Hepatocyte (in vitro differentiated cells): ENCODE measurements around the gene NOXA1. TPM values are rescaled to one million over a fixed set of nuclear protein-coding genes. Genes with fewer than 3 reads are reported as not detected.
A peak's percentile ranks its signal among the peaks of the same experiment; 100 is the strongest.

Experiments used
- DNase-seq: peaks from one replicate; pipeline ENCODE4 v3.0.0-alpha.2; 2016; ENCODE audit warnings: low spot score
- H2AFZ ChIP-seq: fragments of 200-600 bp; sonication (generic); 2 replicates; pipeline ENCODE4 v1.6.0; 2016; ENCODE audit warnings: antibody characterized with exemption, mild to moderate bottlenecking
- H3K27ac ChIP-seq: fragments of 200-600 bp; sonication (generic); 2 replicates; pipeline ENCODE4 v1.5.1; 2016; ENCODE audit warnings: mild to moderate bottlenecking
- H3K27me3 ChIP-seq: fragments of 200-600 bp; sonication (generic); 2 replicates; pipeline ENCODE4 v1.6.1; 2016
- H3K36me3 ChIP-seq: fragments of 200-600 bp; sonication (generic); replicated peaks from 2 replicates; pipeline ENCODE4 v1.5.1; 2016; ENCODE audit warnings: low read depth; ENCODE audit not compliant: insufficient read depth
- H3K4me1 ChIP-seq: fragments of 200-600 bp; sonication (generic); 2 replicates; pipeline ENCODE4 v1.5.1; 2016; ENCODE audit warnings: mild to moderate bottlenecking, moderate library complexity; ENCODE audit not compliant: insufficient read depth
- H3K4me2 ChIP-seq: fragments of 200-600 bp; sonication (generic); 2 replicates; pipeline ENCODE4 v1.6.0; 2016
- H3K4me3 ChIP-seq: fragments of 200-600 bp; sonication (generic); 2 replicates; pipeline ENCODE4 v1.5.1; 2016; ENCODE audit warnings: mild to moderate bottlenecking
- H3K79me2 ChIP-seq: fragments of 200-600 bp; sonication (generic); 2 replicates; pipeline ENCODE4 v1.6.0; 2017; ENCODE audit warnings: mild to moderate bottlenecking
- H3K9me2 ChIP-seq: fragments of 200-600 bp; sonication (generic); replicated peaks from 2 replicates; pipeline ENCODE4 v1.6.0; 2017; ENCODE audit warnings: mild to moderate bottlenecking; ENCODE audit not compliant: insufficient read depth
- H3K9me3 ChIP-seq: fragments of 200-600 bp; sonication (generic); 2 replicates; pipeline ENCODE4 v1.5.1; 2016; ENCODE audit warnings: low read depth, mild to moderate bottlenecking
- H4K20me1 ChIP-seq: fragments of 200-600 bp; sonication (generic); 2 replicates; pipeline ENCODE4 v1.6.0; 2016; ENCODE audit warnings: mild to moderate bottlenecking; ENCODE audit not compliant: insufficient read depth, poor library complexity, severe bottlenecking
- EZH2 ChIP-seq: fragments of 200-600 bp; sonication (generic); IDR thresholded peaks from 2 replicates; pipeline ENCODE4 v1.6.1; 2016; ENCODE audit warnings: antibody characterized with exemption, mild to moderate bottlenecking, borderline replicate concordance
- EZH2phosphoT487 ChIP-seq: fragments of 200-600 bp; sonication (generic); IDR thresholded peaks from one replicate; pipeline ENCODE4 v1.6.1; 2018; ENCODE audit warnings: antibody characterized with exemption, mild to moderate bottlenecking, low read depth, moderate library complexity; ENCODE audit not compliant: unreplicated experiment, severe bottlenecking
- WGBS: methylation state at CpG from one replicate; pipeline ENCODE4 v1.1.6; 2016; ENCODE audit warnings: low lambda C conversion rate; ENCODE audit errors: missing lambda C conversion rate; 5-methylcytosine and 5-hydroxymethylcytosine counted together
- polyA plus RNA-seq: library from polyadenylated mRNA; unstranded; fragments of >200 nt; fragmentation: Nextera tagmentation; extraction: Ambion mirVana; gene quantifications from 2 replicates; pipeline ENCODE4 v1.2.1, GENCODE V29; 2016
- total RNA-seq: library from RNA; depleted of rRNA; stranded (reverse); fragments of >200 nt; gene quantifications from 2 replicates; pipeline ENCODE4 v1.2.3, GENCODE V29; 2014
- TF ChIP-seq, protein P1 (sequence below): fragments of 200-600 bp; sonication (generic); IDR thresholded peaks from 2 replicates; pipeline ENCODE4 v1.5.1; 2016; ENCODE audit warnings: antibody characterized with exemption, mild to moderate bottlenecking; ENCODE audit not compliant: poor library complexity

Gene NOXA1
- total and polyA plus RNA-seq, 2 experiments from 2014 or later, result 7.2 to 12.5 TPM

DNA sequence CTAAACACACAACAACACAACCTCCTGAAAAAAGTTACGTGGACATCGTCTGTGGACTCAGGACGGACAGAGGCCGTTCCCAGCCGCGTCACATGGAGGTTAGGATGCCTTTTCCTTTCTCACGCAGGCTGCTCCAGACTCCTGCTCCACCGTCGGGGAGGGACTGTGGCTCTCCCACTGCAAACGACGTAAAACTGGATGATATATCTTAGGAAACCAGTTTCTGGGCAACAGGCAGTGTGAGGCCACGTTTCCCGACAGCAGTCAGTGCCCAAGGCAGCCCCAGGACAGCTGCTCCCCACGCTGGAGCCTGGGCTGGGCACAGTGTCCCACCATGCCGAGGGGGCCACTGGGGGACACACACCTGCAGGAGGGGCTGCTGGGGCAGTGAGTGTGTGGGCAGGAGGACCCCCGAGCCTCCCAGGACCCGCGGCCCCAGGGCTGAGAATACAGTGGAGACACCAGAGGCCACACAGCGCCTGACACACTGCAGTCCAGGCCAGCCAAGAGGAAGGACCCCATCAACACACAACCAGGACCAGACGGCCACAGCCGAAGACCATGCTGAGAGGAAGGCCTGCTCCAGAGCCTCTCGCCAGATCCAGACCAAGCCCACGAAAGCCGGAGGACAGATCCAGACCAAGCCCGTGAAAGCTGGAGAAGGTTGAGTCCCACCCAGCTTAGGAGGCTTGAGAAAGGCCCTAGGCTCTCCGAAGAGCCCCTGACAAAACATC lies 26.4 kb upstream of the NOXA1 start:
- no peak for DNase-seq
- Histone ChIP-seq H3K36me3 (no peaks in the 10 kb centered on the region), H3K79me2 (peaks cover 6% of the 10 kb centered on the region), H3K9me2 (no peaks in the 10 kb centered on the region), H3K27me3 (no peaks in the 10 kb centered on the region), H4K20me1 (no peaks in the 10 kb centered on the region), H3K27ac (peak overlapping the region; percentile 37), H2AFZ (no peak overlapping the region), H3K4me3 (no peak overlapping the region), H3K4me1 (no peaks in the 10 kb centered on the region), H3K9me3 (no peaks in the 10 kb centered on the region), H3K4me2 (no peak overlapping the region)
- no peak for TF ChIP-seq EZH2phosphoT487
- no peak for TF ChIP-seq EZH2
- TF ChIP-seq, protein P1, sequence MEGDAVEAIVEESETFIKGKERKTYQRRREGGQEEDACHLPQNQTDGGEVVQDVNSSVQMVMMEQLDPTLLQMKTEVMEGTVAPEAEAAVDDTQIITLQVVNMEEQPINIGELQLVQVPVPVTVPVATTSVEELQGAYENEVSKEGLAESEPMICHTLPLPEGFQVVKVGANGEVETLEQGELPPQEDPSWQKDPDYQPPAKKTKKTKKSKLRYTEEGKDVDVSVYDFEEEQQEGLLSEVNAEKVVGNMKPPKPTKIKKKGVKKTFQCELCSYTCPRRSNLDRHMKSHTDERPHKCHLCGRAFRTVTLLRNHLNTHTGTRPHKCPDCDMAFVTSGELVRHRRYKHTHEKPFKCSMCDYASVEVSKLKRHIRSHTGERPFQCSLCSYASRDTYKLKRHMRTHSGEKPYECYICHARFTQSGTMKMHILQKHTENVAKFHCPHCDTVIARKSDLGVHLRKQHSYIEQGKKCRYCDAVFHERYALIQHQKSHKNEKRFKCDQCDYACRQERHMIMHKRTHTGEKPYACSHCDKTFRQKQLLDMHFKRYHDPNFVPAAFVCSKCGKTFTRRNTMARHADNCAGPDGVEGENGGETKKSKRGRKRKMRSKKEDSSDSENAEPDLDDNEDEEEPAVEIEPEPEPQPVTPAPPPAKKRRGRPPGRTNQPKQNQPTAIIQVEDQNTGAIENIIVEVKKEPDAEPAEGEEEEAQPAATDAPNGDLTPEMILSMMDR, result no peak
- WGBS, result 91% methylated on average over 24 of the region's 26 CpGs

DNA sequence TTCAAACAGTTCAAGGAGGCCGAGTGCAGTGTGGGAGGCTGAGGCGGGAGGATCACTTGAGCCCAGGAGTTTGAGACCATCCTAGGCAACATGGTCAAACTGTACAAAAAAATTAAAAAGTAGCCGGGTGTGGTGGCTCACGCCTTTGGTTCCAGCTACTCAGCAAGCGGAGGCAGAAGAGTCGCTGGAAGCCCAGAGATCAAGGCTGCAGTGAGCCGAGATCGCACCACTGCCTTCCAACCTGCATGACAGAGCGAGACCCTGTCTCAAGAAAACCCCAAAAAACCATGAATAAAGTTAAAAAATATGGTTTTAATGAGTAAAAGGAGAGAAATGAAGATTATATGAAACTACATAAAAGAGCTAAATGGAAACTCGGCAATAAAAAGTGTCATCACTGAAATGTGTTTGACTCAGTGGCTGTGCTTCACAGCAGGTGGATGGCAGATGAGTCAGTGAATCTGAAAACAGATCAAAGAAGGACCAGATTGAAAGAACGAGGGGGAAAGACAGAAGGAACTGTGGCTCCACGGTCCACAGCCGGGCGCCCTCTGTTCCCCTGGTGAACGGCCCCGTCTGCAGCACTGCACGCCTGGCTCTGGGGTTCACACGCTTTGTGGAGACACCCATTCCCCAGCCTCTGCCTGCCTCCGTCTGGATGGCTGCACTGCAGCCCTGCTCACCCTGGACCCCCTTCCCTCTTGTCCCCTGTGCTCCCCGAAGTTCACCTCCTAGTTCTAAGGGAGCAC lies 25.3 kb upstream of the NOXA1 start:
- Histone ChIP-seq H3K4me3 (no peak overlapping the region), H3K9me2 (no peaks in the 10 kb centered on the region), H3K79me2 (peaks cover 6% of the 10 kb centered on the region), H3K36me3 (no peaks in the 10 kb centered on the region), H2AFZ (no peak overlapping the region), H3K27me3 (no peaks in the 10 kb centered on the region), H3K9me3 (no peaks in the 10 kb centered on the region), H3K4me1 (no peaks in the 10 kb centered on the region), H3K4me2 (no peak overlapping the region), H3K27ac (no peak overlapping the region), H4K20me1 (no peaks in the 10 kb centered on the region)
- no peak for DNase-seq
- 94% methylated on average over 20 of the region's 20 CpGs for WGBS
- TF ChIP-seq EZH2phosphoT487 (no peak), EZH2 (no peak)
- TF ChIP-seq, protein P1, result no peak

DNA sequence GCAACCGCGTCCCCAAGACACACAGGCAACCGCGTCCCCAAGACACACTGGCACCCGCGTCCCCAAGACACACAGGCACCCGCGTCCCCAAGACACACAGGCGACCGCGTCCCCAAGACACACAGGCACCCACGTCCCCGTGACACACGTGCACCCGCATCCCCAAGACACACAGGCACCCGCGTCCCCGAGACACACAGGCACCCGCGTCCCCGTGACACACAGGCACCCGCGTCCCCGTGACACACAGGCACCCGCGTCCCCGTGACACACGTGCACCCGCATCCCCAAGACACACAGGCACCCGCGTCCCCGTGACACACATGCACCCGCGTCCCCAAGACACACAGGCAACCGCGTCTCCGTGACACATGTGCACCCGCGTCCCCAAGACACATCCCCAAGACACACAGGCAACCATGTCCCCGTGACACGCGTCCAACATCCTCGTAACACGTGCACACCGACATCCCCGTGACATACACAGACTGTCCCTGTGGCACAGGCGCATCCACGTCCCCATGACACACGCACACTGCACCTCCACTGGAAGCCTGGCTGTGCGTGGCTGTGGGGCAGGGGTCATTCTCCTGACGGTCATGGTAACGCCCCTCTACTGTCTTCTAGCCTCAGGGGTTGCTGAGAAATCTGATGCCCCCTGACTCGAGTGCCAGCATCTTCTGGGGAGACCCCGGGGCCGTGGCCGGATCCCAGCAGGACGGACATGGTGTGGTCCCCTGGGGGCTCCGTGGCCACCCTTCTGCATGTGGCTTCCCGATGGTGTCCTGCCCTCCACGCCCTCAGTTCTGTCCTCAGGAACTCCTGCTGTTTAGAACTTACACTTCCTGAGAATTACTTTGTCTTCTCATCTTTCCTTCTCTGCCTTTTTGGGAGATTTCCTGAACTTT lies 24.4 kb upstream of the NOXA1 start:
- H3K27me3 ChIP-seq, result no peaks in the 10 kb centered on the region
- no peak for TF ChIP-seq EZH2phosphoT487
- TF ChIP-seq, protein P1, result no peak
- no peak for TF ChIP-seq EZH2
- H3K4me2 ChIP-seq, result no peak overlapping the region
- 96% methylated on average over 33 of the region's 60 CpGs for WGBS
- no peak for DNase-seq
- H3K36me3 ChIP-seq, result no peaks in the 10 kb centered on the region
- no peak overlapping the region for H3K4me3 ChIP-seq
- H2AFZ ChIP-seq, result no peak overlapping the region
- no peaks in the 10 kb centered on the region for H3K4me1 ChIP-seq
- H3K79me2 ChIP-seq, result peaks cover 6% of the 10 kb centered on the region
- H4K20me1 ChIP-seq, result no peaks in the 10 kb centered on the region
- H3K9me3 ChIP-seq, result no peaks in the 10 kb centered on the region
- no peaks in the 10 kb centered on the region for H3K9me2 ChIP-seq
- peak overlapping the region; percentile 54 for H3K27ac ChIP-seq
